Non-pigmented ciliary epithelial cell (primary cell): ENCODE measurements around the gene MYL3.

Source experiments
- DNase-seq: peaks from one replicate; pipeline ENCODE4 v3.0.0-alpha.2; 2010; ENCODE audit warnings: low read depth

Gene MYL3

GRCh38 chr3:46865031-46865507 lies 1.8 kb upstream of the MYL3 start:
- no peak for DNase-seq

- DNase-seq, result no peak
Observed at GRCh38 chr3:46864061-46864881, 1.0 kb upstream of the MYL3 start.

- no peak for DNase-seq
Observed at GRCh38 chr3:46862369-46863025, 747 bp downstream of the MYL3 start.

GRCh38 chr3:46861605-46862368 lies 1.5 kb downstream of the MYL3 start:
- DNase-seq, result no peak

- DNase-seq, result no peak
Observed at GRCh38 chr3:46860810-46861604, 2.2 kb downstream of the MYL3 start.

GRCh38 chr3:46860017-46860809 lies 3.0 kb downstream of the MYL3 start:
- DNase-seq, result no peak

GRCh38 chr3:46859001-46859710 lies 4.1 kb downstream of the MYL3 start:
- DNase-seq, result no peak

GRCh38 chr3:46858456-46858855 lies 4.8 kb downstream of the MYL3 start:
- no peak for DNase-seq

GRCh38 chr3:46857485-46858341 lies 5.5 kb downstream of the MYL3 start:
- DNase-seq, result no peak

GRCh38 chr3:46856576-46857471 lies 6.4 kb downstream of the MYL3 start:
- no peak for DNase-seq

- no peak for DNase-seq
Observed at GRCh38 chr3:46854555-46854991, 8.7 kb downstream of the MYL3 start.

GRCh38 chr3:46853441-46854415 lies 9.5 kb downstream of the MYL3 start:
- no peak for DNase-seq

- DNase-seq, result no peak
Observed at GRCh38 chr3:46852839-46853355, 10.3 kb downstream of the MYL3 start.

- DNase-seq, result no peak
Observed at GRCh38 chr3:46852334-46852720, 10.9 kb downstream of the MYL3 start.

- DNase-seq, result no peak
Observed at GRCh38 chr3:46851364-46852333, 11.6 kb downstream of the MYL3 start.

- DNase-seq, result no peak
Observed at GRCh38 chr3:46850468-46850779, 12.8 kb downstream of the MYL3 start.
